Heart left ventricle (tissue), 16 donors: ENCODE measurements around the gene RGP1. TPM values are rescaled to one million over a fixed set of nuclear protein-coding genes. Genes with fewer than 3 reads are reported as not detected.
A peak's percentile ranks its signal among the peaks of the same experiment; 100 is the strongest.

ENCODE experiments used
- ATAC-seq, 4 donors: fragments of 200-7000 bp; cut with Tn5 transposase; one replicate each; pipeline ENCODE4 v1.9.1; 2020 to 2022; ENCODE audit warnings: moderate library complexity in 4 of 4, mild to moderate bottlenecking in 3 of 4, moderate number of reproducible peaks in 1 of 4
- DNase-seq, 5 donors: peaks; one replicate each; pipeline ENCODE4 v3.0.0-alpha.2; 2020
- H3K27ac ChIP-seq, 12 donors: fragments of 200-600 bp; sonication (generic) in 4 of 12; one replicate each; pipeline versions ENCODE4 v1.5.0 to v1.8.0; 2016 to 2022; ENCODE audit warnings: mild to moderate bottlenecking in 2 of 12
- H3K27me3 ChIP-seq, 9 donors: fragments of 200-600 bp; sonication (generic) in 2 of 9; one replicate each; pipeline versions ENCODE4 v1.5.1 to v1.8.0; 2016 to 2022; ENCODE audit warnings: mild to moderate bottlenecking in 3 of 9
- H3K36me3 ChIP-seq, 9 donors: fragments of 200-600 bp; sonication (generic) in 2 of 9; one replicate each; pipeline versions ENCODE4 v1.5.0 to v1.8.0; 2018 to 2022; ENCODE audit warnings: mild to moderate bottlenecking in 2 of 9
- H3K4me1 ChIP-seq, 12 donors: fragments of 200-600 bp; sonication (generic) in 4 of 12; one replicate each; pipeline versions ENCODE4 v1.5.0 to v1.8.0; 2016 to 2022; ENCODE audit warnings: mild to moderate bottlenecking in 3 of 12
- H3K4me3 ChIP-seq, 12 donors: fragments of 200-600 bp; sonication (generic) in 4 of 12; one replicate each; pipeline versions ENCODE4 v1.5.0 to v1.8.0; 2017 to 2022; ENCODE audit warnings: mild to moderate bottlenecking in 9 of 12, moderate library complexity in 4 of 12
- H3K9me3 ChIP-seq, 12 donors: fragments of 200-600 bp; sonication (generic) in 4 of 12; one replicate each; pipeline versions ENCODE4 v1.5.0 to v1.8.0; 2016 to 2022; ENCODE audit warnings: mild to moderate bottlenecking in 1 of 12
- POLR2A ChIP-seq, 2 donors: fragments of 450-650 bp; IDR thresholded peaks; one replicate each; pipeline ENCODE4 v1.6.1; 2017; ENCODE audit warnings: antibody characterized with exemption in 2 of 2, mild to moderate bottlenecking in 2 of 2, moderate library complexity in 2 of 2
- WGBS, 4 donors: extraction: QIAGEN DNeasy Blood & Tissue Kit in 2 of 4; methylation state at CpG; one replicate each; pipeline versions ENCODE4 v1.1.5 to v1.1.7; 2013 to 2018; 5-methylcytosine and 5-hydroxymethylcytosine counted together
- intact Hi-C, 10 donors: fragments of 100-400 bp; cut with DNase I; formaldehyde crosslinking; loops; one replicate each; pipeline versions ENCODE4 v1.11.1 to v1.14.2; 2022
- polyA plus RNA-seq, 2 donors: library from polyadenylated mRNA; stranded (reverse); fragments of 200-250 nt; gene quantifications; one replicate each; pipeline ENCODE4 v1.2.3, GENCODE V29; 2013
- total RNA-seq, 9 donors: library from RNA; depleted of rRNA in 2 of 9; stranded (reverse); fragments of >200 nt in 2 of 9; fragmentation: NEBNext Ultra II Directional in 3 of 9; extraction: Animal tissue kit (Norgen Biotek cat#: 25700) in 3 of 9; gene quantifications; one replicate each; pipeline versions ENCODE4 v1.1.0 to v1.2.4, GENCODE V29; 2016 to 2023
- TF ChIP-seq, protein P1 (sequence below), 12 donors: fragments of 200-600 bp; sonication (generic) in 4 of 12; IDR thresholded peaks; one replicate each; pipeline versions ENCODE4 v1.5.0 to v1.8.0; 2018 to 2022; ENCODE audit warnings: antibody characterized with exemption in 12 of 12, mild to moderate bottlenecking in 5 of 12
- donor health status: ischemic (EF 13 %, LVEDD 7.1; RV severe dilation, severe dysfunction).
- donor health status: healthy with polysubstance abuse.
- donor health status: DM: no; HTN: yes; CAD: no.
- donor health status: DM: no; HTN: no; CAD: no.
- donor health status: ischemic (EF 25% LVEDD 6.9; RV normal size, moderate dysfunction).
- donor health status: ischemic (EF 25% LVEDD 5.7; RV mildly dilated, moderate dysfunction).
- donor health status: healthy.
- donor health status: DM: yes; HTN: yes; CAD: no.
- donor health status: ischemic (EF 35%, LVEDD 5.7; RV mildly dilated, moderate dysfunction).
- donor health status: nonischemic (EF 11% LVEDD 7.7; RV severe dilation, severe dysfunction).
- donor health status: DM: yes; HTN: yes; CAD: no.
- donor health status: PGD.
- donor health status: ischemic (EF 29% LVEDD 5.4; RV normal size, mild dysfunction).
- donor health status: nonischemic (EF 23%, LVEDD 6.1; RV moderate dilation, normal function).

The RGP1 gene
- total and polyA plus RNA-seq, 11 donors: 14.7 to 38.8 (median 30.7) TPM

DNA sequence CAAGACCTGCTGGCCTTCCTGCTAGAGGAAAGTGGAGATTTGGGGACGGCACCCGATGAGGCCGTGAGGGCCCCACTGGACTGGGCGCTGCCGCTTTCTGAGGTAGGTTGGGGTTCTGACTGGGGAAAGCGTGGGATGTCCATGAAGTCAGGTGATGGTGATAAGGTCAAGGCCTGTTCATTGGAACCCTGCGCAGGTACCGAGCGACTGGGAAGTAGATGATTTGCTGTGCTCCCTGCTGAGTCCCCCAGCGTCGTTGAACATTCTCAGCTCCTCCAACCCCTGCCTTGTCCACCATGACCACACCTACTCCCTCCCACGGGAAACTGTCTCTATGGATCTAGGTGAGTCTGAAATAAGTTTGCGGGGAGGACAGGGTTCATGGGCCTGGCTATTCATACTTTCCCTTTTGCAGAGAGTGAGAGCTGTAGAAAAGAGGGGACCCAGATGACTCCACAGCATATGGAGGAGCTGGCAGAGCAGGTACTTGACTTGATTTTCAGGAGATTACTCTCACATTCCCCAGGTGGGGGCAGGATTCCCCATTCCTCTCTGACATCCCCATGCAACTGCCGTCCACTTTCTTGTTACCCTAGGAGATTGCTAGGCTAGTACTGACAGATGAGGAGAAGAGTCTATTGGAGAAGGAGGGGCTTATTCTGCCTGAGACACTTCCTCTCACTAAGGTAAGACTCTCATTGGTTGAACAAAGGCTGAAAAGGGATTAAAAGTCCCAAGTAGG lies 16.1 kb upstream of the RGP1 start:
- peak in 1 of 5 donors; percentile 23 for DNase-seq
- peak in 1 of 4 donors; percentile 0 for ATAC-seq
- Histone ChIP-seq H3K36me3 (peaks cover 0 to 44% (median 38%) of the 10 kb centered on the region in 9 donors), H3K9me3 (no peaks in the 10 kb centered on the region), H3K4me1 (peaks cover 12 to 64% (median 46%) of the 10 kb centered on the region in 12 donors), H3K27ac (peak overlapping the region; percentile 94 to 99 (median 98)), H3K27me3 (no peaks in the 10 kb centered on the region), H3K4me3 (peak overlapping the region; percentile 63 to 98 (median 86))
- 1 to 2% (median 2%) methylated on average over 10 to 14 of the region's 14 CpGs for WGBS, 4 donors
- intact Hi-C loops: loop anchor here in 6 of 10 donors (1.0 to 5.0 kb wide), 6 partner anchors 14 to 76 kb away; partner anchors contain the start of genes GBA2 (in 3 of the 6), RGP1 (in 3 of the 6), CCDC107 (in 2 of the 6) and RMRP (in 2 of the 6)
- TF ChIP-seq POLR2A (IDR thresholded peaks at IDR 0.05): no peak
- TF ChIP-seq, protein P1, sequence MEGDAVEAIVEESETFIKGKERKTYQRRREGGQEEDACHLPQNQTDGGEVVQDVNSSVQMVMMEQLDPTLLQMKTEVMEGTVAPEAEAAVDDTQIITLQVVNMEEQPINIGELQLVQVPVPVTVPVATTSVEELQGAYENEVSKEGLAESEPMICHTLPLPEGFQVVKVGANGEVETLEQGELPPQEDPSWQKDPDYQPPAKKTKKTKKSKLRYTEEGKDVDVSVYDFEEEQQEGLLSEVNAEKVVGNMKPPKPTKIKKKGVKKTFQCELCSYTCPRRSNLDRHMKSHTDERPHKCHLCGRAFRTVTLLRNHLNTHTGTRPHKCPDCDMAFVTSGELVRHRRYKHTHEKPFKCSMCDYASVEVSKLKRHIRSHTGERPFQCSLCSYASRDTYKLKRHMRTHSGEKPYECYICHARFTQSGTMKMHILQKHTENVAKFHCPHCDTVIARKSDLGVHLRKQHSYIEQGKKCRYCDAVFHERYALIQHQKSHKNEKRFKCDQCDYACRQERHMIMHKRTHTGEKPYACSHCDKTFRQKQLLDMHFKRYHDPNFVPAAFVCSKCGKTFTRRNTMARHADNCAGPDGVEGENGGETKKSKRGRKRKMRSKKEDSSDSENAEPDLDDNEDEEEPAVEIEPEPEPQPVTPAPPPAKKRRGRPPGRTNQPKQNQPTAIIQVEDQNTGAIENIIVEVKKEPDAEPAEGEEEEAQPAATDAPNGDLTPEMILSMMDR (IDR thresholded peaks at IDR 0.05): no peak

DNA sequence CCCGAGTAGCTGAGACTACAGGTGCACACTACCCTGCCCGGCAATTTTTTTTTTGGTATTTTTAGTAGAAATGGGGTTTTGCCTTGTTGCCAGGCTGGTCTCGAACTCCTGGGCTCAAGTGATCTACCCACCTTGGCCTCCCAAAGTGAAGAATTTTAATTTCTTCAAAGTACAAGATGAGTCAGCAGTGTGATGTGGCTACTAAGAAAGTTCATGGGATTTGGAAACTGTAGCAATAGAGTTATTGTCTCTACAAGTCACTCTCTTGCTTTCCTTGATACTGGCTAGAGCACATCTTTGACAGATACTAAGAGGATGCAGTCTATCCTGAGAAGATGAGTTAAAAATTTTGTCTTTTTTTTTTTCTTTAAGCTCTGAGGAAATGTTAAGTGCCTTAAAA lies 15.0 kb upstream of the RGP1 start:
- WGBS, 4 donors: 84 to 93% (median 91%) methylated on average over 3 of the region's 3 CpGs
- Histone ChIP-seq H3K4me3 (no peak overlapping the region), H3K4me1 (peaks cover 11 to 52% (median 35%) of the 10 kb centered on the region in 12 donors), H3K9me3 (no peaks in the 10 kb centered on the region), H3K27ac (peak overlapping the region in 5 of 12 donors; percentile 97 to 98 (median 98)), H3K36me3 (peaks cover 0 to 55% (median 49%) of the 10 kb centered on the region in 9 donors), H3K27me3 (no peaks in the 10 kb centered on the region)
- DNase-seq (no peak), ATAC-seq (no peak)
- TF ChIP-seq POLR2A (IDR thresholded peaks at IDR 0.05): no peak
- TF ChIP-seq, protein P1 (IDR thresholded peaks at IDR 0.05): no peak
- intact Hi-C loops: loop anchor here in 2 of 10 donors (5.0 kb wide), 2 partner anchors 37 to 77 kb away; partner anchors contain the start of genes CCDC107 (in 1 of the 2) and RMRP (in 1 of the 2)

DNA sequence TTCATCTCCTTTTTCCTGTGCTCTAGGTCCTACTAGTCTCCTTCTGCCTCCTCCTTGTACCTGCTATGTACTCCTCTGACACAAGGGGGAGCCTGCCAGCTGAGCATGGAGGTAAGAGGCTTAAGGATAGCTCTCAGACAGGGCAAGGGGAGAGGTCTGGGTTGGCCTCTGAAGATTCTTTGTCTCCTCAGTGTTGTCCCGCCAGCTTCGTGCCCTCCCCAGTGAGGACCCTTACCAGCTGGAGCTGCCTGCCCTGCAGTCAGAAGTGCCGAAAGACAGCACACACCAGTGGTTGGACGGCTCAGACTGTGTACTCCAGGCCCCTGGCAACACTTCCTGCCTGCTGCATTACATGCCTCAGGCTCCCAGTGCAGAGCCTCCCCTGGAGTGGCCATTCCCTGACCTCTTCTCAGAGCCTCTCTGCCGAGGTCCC lies 12.9 kb upstream of the RGP1 start:
- DNase-seq (peak in 4 of 5 donors; percentile 66 to 72 (median 69)), ATAC-seq (no peak)
- intact Hi-C loops: loop anchor here in 3 of 10 donors (5.0 kb wide), 3 partner anchors 89 to 624 kb away; partner anchors contain the start of genes FAM221B (in 1 of the 3) and TMEM8B (in 1 of the 3)
- TF ChIP-seq POLR2A (IDR thresholded peaks at IDR 0.05): no peak
- TF ChIP-seq, protein P1 (IDR thresholded peaks at IDR 0.05): peak; percentile 61 to 86 (median 74)
- Histone ChIP-seq H3K4me1 (peaks cover 5 to 31% (median 15%) of the 10 kb centered on the region in 12 donors), H3K27me3 (no peaks in the 10 kb centered on the region), H3K27ac (peak overlapping the region in 4 of 12 donors; percentile 16 to 26 (median 24)), H3K4me3 (no peak overlapping the region), H3K9me3 (no peaks in the 10 kb centered on the region), H3K36me3 (peaks cover 0 to 77% (median 71%) of the 10 kb centered on the region in 9 donors)
- 29 to 40% (median 34%) methylated on average over 5 of the region's 5 CpGs for WGBS, 4 donors

DNA sequence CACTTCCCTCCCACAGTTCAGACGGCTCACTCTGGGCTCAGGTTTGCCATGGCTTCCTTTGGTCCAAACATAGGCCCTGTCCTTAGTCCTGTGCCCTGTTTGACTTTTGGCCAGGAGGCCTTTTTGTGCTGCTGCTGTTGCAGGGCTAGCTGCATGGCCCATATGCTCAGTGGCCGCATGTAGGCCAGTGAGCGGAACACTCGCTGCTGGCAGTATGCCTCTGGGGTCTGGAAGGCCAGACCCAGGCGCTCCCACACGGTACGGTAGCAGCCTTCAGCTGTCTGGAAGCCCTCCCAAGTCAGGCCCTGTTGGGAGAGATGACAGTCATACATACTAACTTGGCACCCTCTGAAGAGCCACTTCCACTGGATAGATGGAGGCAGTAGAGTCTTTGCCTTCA lies 11.9 kb upstream of the RGP1 start:
- H3K27ac ChIP-seq: no peak overlapping the region
- WGBS, 4 donors: 57 to 66% (median 62%) methylated on average over 7 of the region's 7 CpGs
- no peaks in the 10 kb centered on the region for H3K27me3 ChIP-seq
- no peak for TF ChIP-seq POLR2A (IDR thresholded peaks at IDR 0.05)
- TF ChIP-seq, protein P1 (IDR thresholded peaks at IDR 0.05): no peak
- DNase-seq (peak in 1 of 5 donors; percentile 23), ATAC-seq (no peak)
- intact Hi-C loops: loop anchor here in 3 of 10 donors (5.0 kb wide), 3 partner anchors 90 to 625 kb away; partner anchors contain the start of genes FAM221B (in 1 of the 3) and TMEM8B (in 1 of the 3)
- H3K36me3 ChIP-seq: peaks cover 0 to 85% (median 79%) of the 10 kb centered on the region in 9 donors
- H3K9me3 ChIP-seq: no peaks in the 10 kb centered on the region
- peaks cover 5 to 32% (median 14%) of the 10 kb centered on the region in 12 donors for H3K4me1 ChIP-seq
- no peak overlapping the region for H3K4me3 ChIP-seq
